ENCODE data around the gene TMEM266.

The TMEM266 gene

DNA sequence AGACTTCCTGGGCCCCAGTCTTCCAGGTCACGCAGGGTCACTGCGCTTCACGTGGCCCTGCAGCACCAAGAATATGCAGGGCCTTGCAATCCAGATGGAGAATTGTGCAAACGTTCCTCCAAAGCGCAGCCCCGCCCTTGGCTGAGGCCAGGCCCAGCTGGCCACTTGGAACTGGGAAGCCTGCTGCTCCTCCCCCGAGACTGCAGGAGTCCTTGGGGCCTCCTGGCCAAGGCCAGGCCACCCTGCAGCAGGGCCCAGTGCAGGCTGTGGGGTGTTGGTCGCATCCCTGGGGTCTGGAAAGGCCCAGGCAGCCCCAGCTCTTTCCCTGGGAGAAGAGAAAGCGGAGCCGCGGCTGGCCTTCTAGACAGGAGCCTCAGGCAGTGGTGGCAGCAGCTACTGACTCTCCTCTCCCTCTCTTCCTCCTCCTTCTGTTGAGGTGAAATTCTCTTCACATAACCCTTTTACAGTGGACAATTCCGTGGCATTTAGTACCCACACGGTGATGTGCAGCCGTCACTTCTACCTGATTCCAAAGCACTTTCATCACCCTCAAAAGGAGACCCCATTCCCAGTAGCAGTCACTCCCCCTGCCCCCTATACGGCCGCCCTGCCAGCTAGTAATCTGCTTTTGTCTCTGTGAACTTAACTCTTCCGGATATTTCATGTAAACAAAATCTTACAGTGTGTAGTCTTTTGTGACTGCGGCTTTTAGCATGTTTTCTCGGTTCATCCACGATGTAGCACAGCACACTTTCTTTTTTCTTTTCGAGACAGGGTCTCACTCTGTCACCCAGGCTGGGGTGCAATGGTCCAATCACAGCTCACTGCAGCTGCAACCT, 103.9 kb downstream of the TMEM266 start:
- no peak for DNase-seq

DNA sequence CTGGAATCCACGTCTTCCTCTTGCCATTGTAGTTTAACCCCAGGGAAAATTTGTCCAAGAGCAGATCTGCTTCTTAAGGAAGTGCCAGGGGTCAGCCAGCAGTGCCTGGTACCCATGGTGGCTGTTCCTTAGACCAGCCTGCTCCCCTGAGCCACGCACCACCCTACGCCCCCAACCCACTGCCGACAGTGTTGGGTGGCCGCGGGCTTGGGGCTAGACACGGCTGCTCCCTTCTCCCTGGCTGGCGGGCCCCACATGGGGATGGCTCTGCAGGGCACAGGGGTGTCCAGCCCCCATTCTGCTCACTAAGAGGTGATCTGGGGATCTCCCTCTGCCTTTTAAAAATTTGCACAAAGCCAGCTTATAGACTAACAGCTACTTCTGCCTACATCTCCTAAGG, 104.8 kb downstream of the TMEM266 start:
- DNase-seq: no peak

DNA sequence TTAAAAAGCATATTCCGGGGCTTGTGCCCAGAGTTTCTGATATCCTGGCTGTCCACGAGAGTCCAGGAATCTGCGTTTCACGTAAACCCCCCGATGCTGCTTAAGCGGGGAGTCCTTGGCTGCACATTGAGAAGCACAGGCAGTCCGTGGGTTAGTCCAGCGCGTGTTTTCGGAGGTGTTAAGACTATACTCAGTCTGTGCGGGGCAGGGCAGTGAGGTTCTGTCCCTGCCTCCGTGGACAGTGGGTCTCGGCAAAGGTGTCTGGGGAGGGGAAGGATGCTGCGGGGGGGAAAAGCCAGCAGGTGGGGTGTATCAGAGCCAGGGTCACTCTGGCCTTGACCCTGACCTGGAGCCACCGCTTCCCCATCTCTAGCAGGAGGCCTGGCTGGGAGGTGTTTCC, 106.2 kb downstream of the TMEM266 start:
- no peak for DNase-seq

DNA sequence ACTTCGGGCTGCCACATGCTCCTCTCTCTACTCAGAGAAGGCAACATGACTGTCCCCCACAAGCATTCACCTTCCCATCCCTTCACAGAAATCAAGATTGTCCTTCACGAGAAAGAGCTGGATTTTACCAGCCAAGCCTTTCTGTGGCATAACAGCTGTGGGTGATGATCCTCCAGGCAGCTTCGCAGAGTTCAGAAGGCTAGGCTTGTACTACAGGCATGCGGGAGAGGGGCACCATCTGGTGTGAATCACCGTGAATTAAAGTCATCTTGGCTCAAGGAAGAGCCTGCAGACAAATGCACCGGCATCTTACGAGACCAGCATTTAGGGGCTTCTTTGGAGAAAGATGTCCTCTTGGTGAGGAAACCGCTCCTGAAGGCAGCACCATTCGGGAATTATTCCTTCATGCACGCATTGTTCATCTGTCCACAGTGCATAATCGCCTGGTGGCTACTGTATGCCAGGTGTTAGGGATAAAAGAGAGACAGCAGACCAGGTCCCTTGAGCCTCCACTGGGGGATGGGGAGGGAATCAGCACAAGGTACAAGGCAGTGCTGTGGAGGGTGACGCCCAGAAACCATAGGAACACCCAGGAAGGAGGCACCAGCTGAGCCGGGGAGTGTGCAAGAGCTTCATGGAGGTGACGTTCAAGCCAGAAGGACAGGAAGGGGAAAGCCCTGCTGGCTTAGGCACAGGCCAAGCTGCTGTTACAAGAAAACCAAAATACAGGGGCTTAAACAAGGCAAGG, 108.6 kb downstream of the TMEM266 start:
- DNase-seq: no peak

DNA sequence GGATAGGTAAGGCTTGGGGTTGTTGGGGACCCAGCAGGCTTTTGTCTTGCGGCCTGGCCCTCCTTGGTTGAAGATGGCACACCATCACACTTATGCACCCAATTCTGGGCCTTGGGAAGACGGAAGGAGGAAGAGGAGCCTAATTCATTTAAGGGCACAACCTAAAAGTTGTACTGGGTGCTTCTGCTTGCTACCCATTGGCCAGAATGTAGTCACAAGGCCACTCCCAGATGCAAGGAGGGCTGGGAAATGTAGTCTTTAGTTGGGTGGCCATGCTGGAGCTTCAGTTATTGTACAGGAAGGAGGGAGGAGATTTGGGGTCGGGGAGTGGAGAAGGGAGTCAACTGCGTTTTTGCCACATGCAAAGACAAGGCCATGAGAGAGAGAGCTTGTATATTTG, 109.2 kb downstream of the TMEM266 start:
- no peak for DNase-seq

DNA sequence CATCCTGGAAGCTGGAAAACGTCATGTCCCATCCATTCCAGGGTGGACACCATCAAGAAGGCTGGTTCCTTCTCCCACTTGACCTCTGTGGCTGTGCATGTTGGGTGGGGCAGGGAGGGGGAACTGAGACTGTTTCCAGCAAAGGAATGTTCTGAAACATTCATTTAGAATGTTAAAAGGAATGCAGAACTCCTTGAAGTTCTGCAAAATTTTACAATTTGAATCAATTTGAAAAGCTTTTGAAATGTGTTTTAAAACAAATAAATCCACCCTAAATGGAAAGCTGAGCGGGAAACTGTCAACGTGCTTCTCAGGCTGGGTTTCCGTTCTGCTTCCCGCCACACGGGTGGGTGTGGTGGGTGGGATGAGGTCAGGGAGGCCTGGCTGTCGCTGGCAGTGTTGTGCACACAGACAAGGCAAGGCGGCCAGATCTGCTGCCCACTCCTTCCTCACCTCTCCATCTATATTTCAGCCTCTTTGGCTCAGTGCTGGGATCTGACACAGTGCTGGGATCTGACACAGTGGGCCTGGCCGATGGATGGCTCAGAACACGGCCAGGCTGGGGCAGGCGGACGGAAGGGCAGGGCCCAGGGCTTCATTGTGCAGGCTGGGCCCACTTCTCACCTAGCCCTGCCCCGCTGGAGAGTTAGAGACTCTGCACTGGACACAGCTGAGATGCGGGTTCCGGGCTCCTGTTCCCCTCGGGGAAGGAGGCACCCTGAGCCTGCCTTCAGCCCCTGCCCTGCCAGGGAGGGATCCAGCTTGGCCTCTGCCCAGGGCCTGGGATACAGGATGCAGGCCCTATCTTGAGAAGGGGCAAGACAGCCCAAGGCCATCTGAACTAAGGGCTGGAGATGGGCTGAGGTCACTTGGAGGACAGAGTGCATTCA, 110.4 kb downstream of the TMEM266 start:
- no peak for DNase-seq

DNA sequence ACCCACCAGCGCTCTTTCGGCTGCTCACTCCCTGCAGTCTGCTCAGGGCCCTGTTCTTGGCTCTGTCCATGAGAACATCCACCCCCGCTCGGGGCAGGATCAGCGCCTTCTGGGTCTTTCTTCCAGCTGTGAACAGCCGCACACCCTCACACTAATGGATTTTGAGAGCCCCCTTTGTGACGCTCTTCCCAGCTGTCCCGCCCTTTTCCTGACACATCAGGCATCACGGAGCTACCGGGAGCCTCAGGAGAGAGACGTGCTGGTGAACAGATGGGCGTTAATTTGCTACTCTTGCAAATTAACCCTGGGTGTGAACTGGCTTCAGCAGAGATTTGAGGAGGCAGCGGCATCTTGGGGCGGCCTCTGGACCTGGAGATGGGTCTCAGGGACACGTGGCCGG, 113.0 kb downstream of the TMEM266 start:
- no peak for DNase-seq

DNA sequence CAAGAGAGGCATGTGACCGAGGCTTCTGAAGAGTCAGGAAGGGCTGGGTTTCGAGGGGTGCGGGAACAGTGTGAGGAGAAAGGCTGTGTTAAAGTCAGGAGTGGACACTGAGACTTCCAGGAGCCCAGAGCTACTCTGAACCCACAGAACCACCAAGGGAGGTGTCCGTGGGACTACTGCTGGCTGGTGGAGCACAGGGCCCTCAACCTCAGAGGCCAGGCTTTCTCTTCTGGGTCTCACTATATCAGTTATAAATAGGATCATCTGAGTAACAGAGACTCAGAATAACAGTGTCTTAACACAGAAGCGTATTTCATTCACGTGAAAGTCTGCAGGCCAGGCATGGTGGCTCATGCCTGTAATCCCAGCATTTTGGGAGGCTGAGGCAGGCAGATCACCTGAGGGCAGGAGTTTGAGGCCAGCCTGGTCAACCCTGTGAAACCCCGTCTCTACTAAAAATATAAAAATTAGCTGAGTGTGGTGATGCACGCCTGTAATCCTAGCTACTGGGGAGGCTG, 113.6 kb downstream of the TMEM266 start:
- DNase-seq: no peak

DNA sequence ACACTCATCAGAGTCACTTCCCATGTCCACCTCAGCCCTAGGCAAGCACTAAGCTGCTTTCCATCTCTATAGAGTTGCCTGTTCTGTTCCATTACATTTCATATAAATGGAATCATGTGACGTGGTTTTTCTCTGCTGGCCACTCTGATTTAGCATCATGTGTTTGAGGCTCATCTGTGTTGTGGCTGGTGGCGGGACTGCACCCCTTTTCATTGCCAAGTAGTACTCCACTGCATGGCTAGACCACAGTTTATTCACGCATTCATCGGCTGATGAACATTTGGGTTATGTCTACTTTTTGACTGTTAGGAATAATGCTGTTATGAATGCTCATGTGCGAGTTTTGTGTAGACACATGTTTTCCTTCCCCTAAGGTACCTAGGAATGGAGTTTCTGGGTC, 114.9 kb downstream of the TMEM266 start:
- no peak for DNase-seq

DNA sequence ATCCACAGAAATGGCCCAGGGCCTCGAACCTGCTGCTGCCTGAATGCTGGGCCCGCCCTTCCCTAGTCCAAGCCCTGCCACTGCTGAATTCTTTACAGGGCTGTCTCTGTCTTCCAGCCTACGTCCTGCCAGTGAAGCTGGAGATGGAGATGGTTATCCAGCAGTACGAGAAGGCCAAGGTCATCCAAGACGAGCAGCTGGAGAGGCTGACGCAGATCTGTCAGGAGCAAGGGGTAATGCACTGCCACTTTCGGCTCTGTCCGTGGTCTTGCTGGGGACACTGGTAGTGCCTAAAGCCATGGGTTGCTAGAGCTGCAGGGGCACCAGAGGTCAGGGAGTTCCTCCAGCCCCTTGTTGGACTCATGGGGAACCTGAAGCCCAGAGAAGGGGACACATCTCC, 115.7 kb downstream of the TMEM266 start:
- DNase-seq: no peak

DNA sequence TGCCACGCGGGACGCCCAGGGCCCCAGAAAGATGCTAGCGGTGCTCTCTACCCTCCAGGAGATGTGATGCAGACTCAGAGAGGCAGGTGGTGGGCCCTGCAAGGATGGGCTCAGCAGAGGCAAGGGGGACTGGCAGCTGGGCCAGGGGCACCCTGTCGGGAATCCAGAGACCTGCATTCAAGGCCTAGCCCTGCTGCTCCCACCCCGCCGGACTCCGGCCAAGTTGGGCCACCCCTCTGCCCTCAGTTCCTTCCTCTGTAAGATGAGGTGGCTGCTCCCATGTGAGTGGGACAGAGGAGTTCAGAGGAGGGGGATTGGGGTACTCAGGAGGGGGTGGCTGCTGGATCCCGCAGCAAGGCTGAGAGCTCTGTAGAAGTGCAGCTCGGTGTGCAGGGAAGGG, 116.3 kb downstream of the TMEM266 start:
- DNase-seq: no peak

DNA sequence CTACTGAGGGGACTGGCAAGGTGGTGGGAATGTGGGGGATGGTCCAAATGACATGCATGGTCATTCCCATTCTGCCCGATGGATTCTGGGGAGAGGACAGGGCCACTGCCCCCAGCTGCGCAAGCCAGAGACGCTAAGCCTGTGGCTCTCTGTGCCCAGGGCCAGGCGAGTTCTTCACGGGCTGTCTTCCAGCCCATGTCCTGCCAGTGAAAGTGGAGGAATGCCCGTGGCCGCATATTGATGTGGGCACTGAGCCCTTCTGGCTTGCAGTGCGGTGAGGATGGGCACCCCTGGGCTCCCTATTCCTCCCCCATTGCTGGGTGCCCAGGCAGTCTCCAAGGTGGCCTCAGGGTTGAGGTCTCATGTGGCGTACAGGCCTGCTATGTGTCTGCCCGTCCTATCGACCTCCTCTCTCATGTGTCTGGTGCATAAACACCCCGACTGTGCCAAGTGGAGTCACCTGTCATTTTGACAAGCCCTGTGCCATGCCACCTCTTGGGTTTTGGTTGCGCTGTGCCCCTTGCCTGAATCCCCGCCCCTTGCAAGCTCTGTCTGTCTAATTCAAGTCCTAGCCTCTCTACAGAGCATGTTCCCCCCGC, 116.8 kb downstream of the TMEM266 start:
- no peak for DNase-seq

DNA sequence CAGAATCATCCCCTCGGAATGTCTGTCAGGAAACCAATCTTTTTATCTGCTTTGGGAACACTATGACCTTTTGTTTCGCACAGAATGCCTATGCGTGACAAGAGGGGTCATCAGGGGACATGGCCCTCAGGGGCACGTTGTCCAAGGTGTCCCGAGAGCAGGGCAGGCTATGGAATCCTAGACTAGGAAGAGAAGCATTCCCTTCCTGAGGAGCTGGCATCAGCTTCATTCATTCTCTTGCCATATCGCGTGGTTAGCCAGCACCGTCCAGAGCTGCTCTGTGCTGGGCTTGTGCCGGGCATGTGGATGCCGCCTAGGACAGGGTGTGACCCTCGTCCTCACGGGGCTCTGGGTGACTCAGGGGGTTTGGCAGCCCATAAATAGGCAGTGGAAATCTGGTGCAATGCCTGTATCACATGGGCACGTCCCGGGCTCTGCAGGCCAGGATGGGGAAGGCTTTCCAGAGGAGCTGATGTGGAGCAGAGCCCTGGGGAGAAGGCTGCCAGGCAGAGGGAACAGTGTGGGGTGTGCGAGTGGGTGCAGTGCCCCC, 117.8 kb downstream of the TMEM266 start:
- no peak for DNase-seq

DNA sequence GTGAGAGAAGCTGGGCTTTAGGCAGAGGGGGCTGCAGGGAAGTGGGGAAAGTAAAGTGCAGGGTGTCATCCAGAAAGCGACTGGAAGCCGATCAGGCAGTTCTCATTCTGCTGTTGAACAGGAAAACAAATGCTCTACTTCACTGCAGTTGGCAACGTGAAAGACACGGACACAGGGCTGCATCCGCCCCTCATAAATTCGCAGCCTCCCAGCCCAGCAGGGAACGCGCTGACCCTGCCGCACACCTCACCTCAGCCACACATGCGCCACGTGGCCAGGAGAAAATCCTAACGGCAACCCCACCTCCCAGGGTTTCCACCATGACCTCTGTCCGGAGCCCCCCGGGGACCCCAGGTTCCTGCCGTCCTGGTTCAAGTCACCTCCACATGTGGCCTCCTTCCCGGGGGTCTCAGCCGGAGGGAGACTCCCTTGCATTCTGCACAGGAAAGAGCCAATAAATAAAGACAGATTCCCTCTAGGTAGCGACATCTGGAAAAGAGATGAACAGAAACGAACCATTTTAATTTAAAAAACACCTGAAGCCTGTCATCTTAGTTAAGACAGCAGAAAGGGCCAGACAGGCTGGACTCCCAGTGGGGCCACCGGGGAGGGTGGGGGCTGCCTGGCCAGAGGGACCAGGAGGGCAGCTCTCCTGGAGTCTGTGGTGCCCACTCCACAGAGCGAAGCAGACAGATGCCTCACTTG, 118.7 kb downstream of the TMEM266 start:
- DNase-seq: no peak

DNA sequence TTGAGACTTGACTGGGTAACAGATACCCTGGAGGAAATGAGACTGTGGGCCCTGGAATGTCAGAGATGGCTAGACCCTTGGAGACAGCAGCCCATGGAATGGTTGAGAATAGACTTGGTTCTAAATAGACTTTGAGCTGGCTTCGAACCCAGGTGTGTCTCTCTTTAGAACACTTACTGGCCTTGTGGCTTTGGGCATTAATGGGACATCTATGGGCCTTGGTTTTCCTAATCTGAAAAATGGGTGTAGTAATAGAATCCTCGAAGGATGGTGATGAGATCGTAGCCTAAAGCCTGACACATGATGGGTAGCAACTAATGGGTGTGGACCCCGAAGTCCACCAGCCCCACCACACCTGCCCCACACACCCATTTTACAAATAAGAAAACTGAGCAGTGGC, 119.2 kb downstream of the TMEM266 start:
- DNase-seq: no peak

DNA sequence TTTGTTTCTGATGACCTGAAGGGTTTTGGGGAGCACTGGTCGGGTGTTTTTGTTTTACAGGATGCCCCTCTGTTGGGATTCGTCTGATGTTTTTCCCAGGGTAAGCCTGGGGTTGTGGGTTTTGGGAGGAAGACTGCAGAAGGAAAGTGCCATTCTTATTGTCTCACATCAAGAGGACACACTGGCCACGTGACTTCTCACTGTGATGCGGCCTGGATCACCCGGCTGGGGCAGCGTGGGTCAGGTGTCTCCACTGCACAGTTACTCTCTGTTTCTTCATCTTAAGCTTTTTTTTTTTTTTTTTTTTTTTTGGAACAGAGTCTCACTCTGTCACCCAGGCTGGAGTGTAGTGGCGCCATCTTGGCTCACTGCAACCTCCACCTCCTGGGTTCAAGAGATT, 120.5 kb downstream of the TMEM266 start:
- DNase-seq: no peak

DNA sequence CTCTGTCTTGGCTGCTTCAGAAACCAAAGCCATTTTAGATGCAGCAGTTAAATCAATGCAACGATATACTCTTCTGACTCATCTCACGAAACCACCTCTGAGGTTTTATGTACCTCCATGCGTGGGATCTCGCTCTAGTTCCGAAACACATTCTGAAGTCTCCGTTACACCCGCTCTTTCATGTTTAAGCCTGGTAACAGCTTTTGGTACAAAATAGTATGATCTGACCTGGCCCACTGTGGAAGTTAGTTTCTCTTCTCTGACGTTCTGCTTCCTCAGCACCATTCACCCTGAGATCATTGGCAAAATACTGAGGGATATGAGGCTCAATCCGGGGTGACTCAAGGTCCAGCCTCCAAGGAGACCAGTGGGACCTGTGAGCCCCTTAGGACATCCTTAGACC, 121.9 kb downstream of the TMEM266 start:
- no peak for DNase-seq

DNA sequence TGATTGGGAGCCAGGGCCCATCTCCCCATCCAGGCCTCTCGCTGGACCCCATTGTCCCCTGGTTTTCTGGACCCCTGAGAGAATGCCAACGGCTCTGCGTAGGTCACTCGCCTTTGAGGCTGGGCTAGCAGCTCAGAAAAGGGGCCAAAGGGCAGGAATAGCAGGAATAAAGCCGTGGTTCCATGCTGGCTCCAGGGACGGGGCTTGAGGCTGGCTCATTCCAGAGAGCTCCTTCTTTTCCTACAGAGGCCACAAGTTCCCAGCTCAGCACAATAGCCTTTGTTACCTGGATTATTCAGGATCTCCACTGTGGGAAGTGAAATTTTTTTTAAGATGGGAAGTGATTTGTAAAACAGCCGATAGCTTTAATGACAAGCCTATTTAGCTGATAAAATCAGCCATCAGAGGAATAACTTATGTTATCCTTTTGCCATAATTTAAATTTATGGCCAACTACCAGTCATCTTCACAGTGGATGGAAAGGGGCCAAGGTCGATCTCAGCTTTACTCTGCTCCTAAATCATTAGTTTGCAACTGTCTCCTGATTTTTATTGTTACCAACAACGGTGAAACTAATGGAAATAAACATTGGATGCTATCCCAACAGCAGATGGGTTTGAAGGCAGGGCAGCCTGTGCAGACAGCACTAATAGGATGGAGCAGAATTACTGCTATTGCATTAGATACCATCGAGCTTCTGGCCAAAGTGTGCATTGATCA, 124.3 kb downstream of the TMEM266 start:
- no peak for DNase-seq

DNA sequence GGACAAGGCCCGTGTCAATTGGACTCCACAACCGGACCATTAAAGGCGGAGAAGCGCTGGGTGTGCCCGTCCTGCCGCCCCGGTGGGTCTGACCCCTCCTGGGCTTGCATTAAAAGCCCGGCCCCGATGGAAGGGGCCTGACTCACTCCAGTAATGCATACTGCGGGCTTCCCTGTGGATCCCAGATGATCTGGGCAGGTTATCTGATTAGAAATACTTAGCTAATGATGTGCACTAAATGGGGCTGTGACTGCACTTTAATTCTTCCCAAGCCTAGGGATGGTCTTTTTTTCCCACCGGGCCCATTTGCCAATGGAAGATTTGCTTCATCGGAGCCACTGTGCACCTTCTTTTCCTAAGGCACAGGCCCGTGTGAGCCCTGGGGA, 124.9 kb downstream of the TMEM266 start:
- DNase-seq: no peak

DNA sequence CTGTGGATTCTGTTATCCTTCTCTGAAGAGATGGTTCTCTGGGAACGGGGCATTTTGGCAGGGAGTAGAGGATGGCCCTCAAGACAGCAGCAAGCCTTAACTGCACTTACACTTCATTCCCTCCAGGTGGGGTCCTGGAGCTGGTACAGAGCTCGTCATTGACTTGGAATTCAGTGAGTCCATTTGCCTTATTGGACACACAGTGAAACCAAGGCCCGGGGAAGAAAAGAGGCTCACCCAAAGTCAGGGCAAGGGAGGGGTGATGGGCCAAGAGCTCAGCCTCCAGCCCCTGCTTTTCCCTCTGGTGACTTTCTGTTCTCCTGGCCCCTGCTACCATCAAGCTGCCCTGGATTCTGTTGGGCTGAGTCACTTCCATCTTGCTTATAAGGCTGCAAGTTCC, 125.9 kb downstream of the TMEM266 start:
- DNase-seq: no peak

DNA sequence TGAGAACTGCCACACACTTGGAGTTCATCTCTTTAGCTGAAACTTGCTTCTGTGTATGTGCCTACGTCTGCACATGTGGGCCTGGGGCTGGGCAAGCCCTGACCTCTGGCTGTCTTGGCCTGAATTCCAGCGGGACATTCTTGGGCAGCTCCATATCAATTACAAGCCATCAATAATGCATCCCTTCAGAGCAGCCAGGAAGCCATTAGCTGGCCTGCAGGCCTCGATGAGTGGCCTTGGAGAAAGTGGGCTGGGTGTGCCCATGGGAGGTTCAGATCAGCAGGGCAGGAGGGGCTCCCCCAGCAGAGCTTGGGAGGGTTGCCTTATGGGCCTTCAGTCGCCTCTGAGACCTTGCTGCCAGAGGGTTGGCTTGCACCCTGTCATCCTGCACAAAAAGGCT, 127.4 kb downstream of the TMEM266 start:
- no peak for DNase-seq

All from NCI-H187 (cell line).